Stimulated activated CD4-positive, alpha-beta T cell treated with anti-CD3 and anti-CD28 coated beads, Interleukin-2, amount 100 ng/mL, for 48 hours (primary cell): ENCODE measurements around the gene CDC40.
"Not testable (repeated sequence)": the region's sequence is repeated elsewhere in the genome, so short reads cannot be mapped to it uniquely, and the experiment has no call there.

ENCODE experiments used
- DNase-seq, 2 donors: peaks; one replicate each; pipeline ENCODE4 v3.0.0-alpha.2; 2020

Gene CDC40

GRCh38 chr6:110201151-110201884 is 21.1 kb downstream of the CDC40 start:
- DNase-seq, result no peak

- DNase-seq, result no peak
Observed at GRCh38 chr6:110207652-110208051, 27.4 kb downstream of the CDC40 start.

- DNase-seq, result no peak
Observed at GRCh38 chr6:110211753-110212152, 31.5 kb downstream of the CDC40 start.

- DNase-seq, result no peak
Observed at GRCh38 chr6:110214338-110214737, 34.1 kb downstream of the CDC40 start.

GRCh38 chr6:110216140-110216539 is 35.9 kb downstream of the CDC40 start:
- no peak for DNase-seq

GRCh38 chr6:110217266-110217665 is 37.0 kb downstream of the CDC40 start:
- DNase-seq, result no peak

GRCh38 chr6:110221738-110222137 is 41.5 kb downstream of the CDC40 start:
- DNase-seq, result no peak

GRCh38 chr6:110226261-110226660 is 46.0 kb downstream of the CDC40 start:
- DNase-seq, result no peak

- DNase-seq, result no peak
Observed at GRCh38 chr6:110232450-110232849, 52.2 kb downstream of the CDC40 start.

GRCh38 chr6:110233770-110234374 is 53.6 kb downstream of the CDC40 start:
- no peak for DNase-seq

GRCh38 chr6:110236007-110236406 is 55.8 kb downstream of the CDC40 start:
- DNase-seq, result not testable (repeated sequence)

- DNase-seq, result no peak
Observed at GRCh38 chr6:110239526-110240274, 59.5 kb downstream of the CDC40 start.

- DNase-seq, result not testable (repeated sequence)
Observed at GRCh38 chr6:110244621-110245020, 64.4 kb downstream of the CDC40 start.

GRCh38 chr6:110246378-110246777 is 66.2 kb downstream of the CDC40 start:
- no peak for DNase-seq

GRCh38 chr6:110246900-110247546 is 66.8 kb downstream of the CDC40 start:
- DNase-seq, result no peak

- no peak for DNase-seq
Observed at GRCh38 chr6:110250058-110250457, 69.8 kb downstream of the CDC40 start.

- DNase-seq, result no peak
Observed at GRCh38 chr6:110250838-110251237, 70.6 kb downstream of the CDC40 start.

- peak in 1 of 2 donors; percentile 6 for DNase-seq
Observed at GRCh38 chr6:110255211-110255750, 75.1 kb downstream of the CDC40 start.

- no peak for DNase-seq
Observed at GRCh38 chr6:110256366-110256765, 76.1 kb downstream of the CDC40 start.

GRCh38 chr6:110265273-110265672 is 85.0 kb downstream of the CDC40 start:
- DNase-seq, result no peak

- no peak for DNase-seq
Observed at GRCh38 chr6:110266996-110267395, 86.8 kb downstream of the CDC40 start.

GRCh38 chr6:110269623-110270022 is 89.4 kb downstream of the CDC40 start:
- no peak for DNase-seq

- DNase-seq, result no peak
Observed at GRCh38 chr6:110270165-110270564, 89.9 kb downstream of the CDC40 start.
